Spleen (tissue), 11 donors: ENCODE data around the gene DAD1. TPM values are rescaled to one million over a fixed set of nuclear protein-coding genes. Genes with fewer than 3 reads are reported as not detected.
A peak's percentile ranks its signal among the peaks of the same experiment; 100 is the strongest.

Source experiments
- DNase-seq: peaks from one replicate; pipeline ENCODE4 v3.0.0-alpha.2; 2020
- H3K27ac ChIP-seq, 8 donors: fragments of 200-600 bp; sonication (generic) in 7 of 8; 1 replicate in 4 of 8; 2 replicates in 4 of 8; pipeline versions ENCODE4 v1.5.0 to v1.8.0; 2016 to 2021; ENCODE audit warnings: inconsistent platforms in 4 of 8, mild to moderate bottlenecking in 4 of 8, moderate library complexity in 1 of 8
- H3K27me3 ChIP-seq, 7 donors: fragments of 200-600 bp; sonication (generic) in 6 of 7; replicated peaks in 1 of 7; 1 replicate in 4 of 7; 2 replicates in 3 of 7; pipeline versions ENCODE4 v1.5.0 to v1.8.0; 2016 to 2021; ENCODE audit warnings: inconsistent platforms in 3 of 7, mild to moderate bottlenecking in 1 of 7
- H3K36me3 ChIP-seq, 6 donors: fragments of 200-600 bp; sonication (generic) in 5 of 6; 1 replicate in 4 of 6; 2 replicates in 2 of 6; pipeline versions ENCODE4 v1.5.0 to v1.8.0; 2016 to 2021; ENCODE audit warnings: inconsistent platforms in 2 of 6
- H3K4me1 ChIP-seq, 6 donors: fragments of 200-600 bp; sonication (generic) in 5 of 6; 1 replicate in 3 of 6; 2 replicates in 3 of 6; pipeline versions ENCODE4 v1.5.0 to v1.8.0; 2016 to 2021; ENCODE audit warnings: inconsistent platforms in 3 of 6
- H3K4me3 ChIP-seq, 8 donors: fragments of 200-600 bp; sonication (generic) in 7 of 8; 1 replicate in 4 of 8; 2 replicates in 4 of 8; pipeline versions ENCODE4 v1.5.0 to v1.8.0; 2016 to 2021; ENCODE audit warnings: inconsistent platforms in 4 of 8, mild to moderate bottlenecking in 4 of 8, moderate library complexity in 2 of 8
- H3K9me3 ChIP-seq, 8 donors: fragments of 200-600 bp; sonication (generic) in 7 of 8; 1 replicate in 4 of 8; 2 replicates in 4 of 8; pipeline versions ENCODE4 v1.5.0 to v1.8.0; 2016 to 2021; ENCODE audit warnings: inconsistent platforms in 4 of 8
- CTCF ChIP-seq, 11 experiments: fragments of 200-600 bp in 7 of 11; fragments of 450-650 bp in 4 of 11; sonication (generic) in 4 of 11; IDR thresholded peaks in 8 of 11; conservative IDR thresholded peaks in 3 of 11; 1 replicate in 7 of 11; 2 replicates in 4 of 11; pipeline versions ENCODE4 v1.4.0 to v1.8.0; 2016 to 2021; ENCODE audit warnings: antibody characterized with exemption in 11 of 11, inconsistent platforms in 4 of 11, mild to moderate bottlenecking in 1 of 11
- POLR2A ChIP-seq, 3 donors: fragments of 450-650 bp; IDR thresholded peaks; one replicate each; pipeline ENCODE4 v1.5.1; 2017; ENCODE audit warnings: antibody characterized with exemption in 3 of 3, mild to moderate bottlenecking in 1 of 3
- POLR2AphosphoS5 ChIP-seq, 3 donors: sonication (generic); formaldehyde crosslinking; IDR thresholded peaks; one replicate each; pipeline ENCODE4 v1.5.1; 2017; ENCODE audit warnings: antibody characterized with exemption in 3 of 3
- WGBS, 5 donors: extraction: QIAGEN DNeasy Blood & Tissue Kit in 3 of 5; methylation state at CpG; one replicate each; pipeline versions ENCODE4 v1.1.5 to v1.1.7; 2013 to 2018; 5-methylcytosine and 5-hydroxymethylcytosine counted together
- intact Hi-C: fragments of 100-400 bp; cut with DNase I; formaldehyde crosslinking; loops from one replicate; pipeline ENCODE4 v1.15.0; 2023; ENCODE audit warnings: low total_unique reads
- polyA plus RNA-seq, 3 donors: library from polyadenylated mRNA; stranded (reverse); fragments of 200-250 nt; gene quantifications; one replicate each; pipeline ENCODE4 v1.2.1, GENCODE V29; 2013
- total RNA-seq, 7 donors: library from RNA; depleted of rRNA in 3 of 7; stranded (reverse); fragments of >200 nt in 3 of 7; fragmentation: NEBNext Ultra II Directional in 4 of 7; extraction: Animal tissue kit (Norgen Biotek cat#: 25700) in 4 of 7; gene quantifications; one replicate each; pipeline versions ENCODE4 v1.1.0 to v1.2.1, GENCODE V29; 2016 to 2021
- donor health status: healthy with polysubstance abuse.
- donor health status: DM: no; HTN: no; CAD: no; lungs with moderate emphysema.
- donor health status: DM: no; HTN: no; CAD: no.
- donor health status: Bipolar disorder and iron deficiency.
- donor health status: healthy.
- donor health status: DM: no; HTN: no; CAD: no.
- donor health status: DM: yes; HTN: yes; CAD: no.

The DAD1 gene
- total and polyA plus RNA-seq, 10 donors, result 102 to 176 (median 129) TPM

GRCh38 chr14:22577334-22577908 lies 11.6 kb downstream of the DAD1 start:
- Histone ChIP-seq H3K27me3 (no peaks in the 10 kb centered on the region), H3K27ac (no peak overlapping the region), H3K36me3 (peaks cover 0 to 65% (median 26%) of the 10 kb centered on the region in 6 donors), H3K9me3 (no peaks in the 10 kb centered on the region), H3K4me1 (peaks cover 0 to 59% (median 9%) of the 10 kb centered on the region in 6 donors), H3K4me3 (no peak overlapping the region)
- no peak for DNase-seq
- 79 to 85% (median 80%) methylated on average over 6 of the region's 6 CpGs for WGBS, 5 donors
- TF ChIP-seq POLR2A (IDR thresholded peaks at IDR 0.05) (no peak), CTCF (IDR thresholded peaks at IDR 0.05 in 8 of 11, conservative IDR thresholded peaks at IDR 0.05 in 3 of 11) (no peak), POLR2AphosphoS5 (IDR thresholded peaks at IDR 0.05) (no peak)
- intact Hi-C loops, result loop anchor here (10.0 kb wide), 1 partner anchor 277 kb away; no protein-coding TSS in a partner anchor

GRCh38 chr14:22573804-22574203 lies 15.2 kb downstream of the DAD1 start:
- Histone ChIP-seq H3K27ac (no peak overlapping the region), H3K9me3 (no peaks in the 10 kb centered on the region), H3K27me3 (no peaks in the 10 kb centered on the region), H3K4me1 (peaks cover 0 to 73% (median 30%) of the 10 kb centered on the region in 6 donors), H3K36me3 (peaks cover 0 to 85% (median 39%) of the 10 kb centered on the region in 6 donors), H3K4me3 (no peak overlapping the region)
- WGBS, 5 donors, result 85 to 97% (median 96%) methylated on average over 3 of the region's 3 CpGs
- intact Hi-C loops, result loop anchor here (2.0 to 10.0 kb wide), 2 partner anchors 79 to 281 kb away; no protein-coding TSS in a partner anchor
- DNase-seq, result no peak
- TF ChIP-seq POLR2AphosphoS5 (IDR thresholded peaks at IDR 0.05) (no peak), POLR2A (IDR thresholded peaks at IDR 0.05) (no peak), CTCF (IDR thresholded peaks at IDR 0.05 in 8 of 11, conservative IDR thresholded peaks at IDR 0.05 in 3 of 11) (no peak)

GRCh38 chr14:22572562-22573058 lies 16.4 kb downstream of the DAD1 start:
- Histone ChIP-seq H3K27me3 (no peaks in the 10 kb centered on the region), H3K36me3 (peaks cover 0 to 89% (median 39%) of the 10 kb centered on the region in 6 donors), H3K4me3 (no peak overlapping the region), H3K4me1 (peaks cover 6 to 75% (median 40%) of the 10 kb centered on the region in 6 donors), H3K9me3 (no peaks in the 10 kb centered on the region), H3K27ac (peak overlapping the region in 4 of 8 donors; percentile 22 to 62 (median 40))
- intact Hi-C loops, result loop anchor here (2.0 to 10.0 kb wide), 2 partner anchors 80 to 282 kb away; no protein-coding TSS in a partner anchor
- 60 to 73% (median 66%) methylated on average over 1 of the region's 1 CpG for WGBS, 5 donors
- DNase-seq, result no peak
- TF ChIP-seq POLR2A (IDR thresholded peaks at IDR 0.05) (no peak), CTCF (IDR thresholded peaks at IDR 0.05 in 8 of 11, conservative IDR thresholded peaks at IDR 0.05 in 3 of 11) (no peak), POLR2AphosphoS5 (IDR thresholded peaks at IDR 0.05) (no peak)
